Activated CD8-positive, alpha-beta memory T cell treated with anti-CD3 and anti-CD28 coated beads for 48 hours (primary cell): ENCODE measurements around the gene ADAMTS4.

Source experiments
- DNase-seq, 3 experiments: peaks; one replicate each; pipeline ENCODE4 v3.0.0-alpha.2; 2020; ENCODE audit warnings: low read depth in 2 of 3, low spot score in 2 of 3

ADAMTS4 gene

DNA sequence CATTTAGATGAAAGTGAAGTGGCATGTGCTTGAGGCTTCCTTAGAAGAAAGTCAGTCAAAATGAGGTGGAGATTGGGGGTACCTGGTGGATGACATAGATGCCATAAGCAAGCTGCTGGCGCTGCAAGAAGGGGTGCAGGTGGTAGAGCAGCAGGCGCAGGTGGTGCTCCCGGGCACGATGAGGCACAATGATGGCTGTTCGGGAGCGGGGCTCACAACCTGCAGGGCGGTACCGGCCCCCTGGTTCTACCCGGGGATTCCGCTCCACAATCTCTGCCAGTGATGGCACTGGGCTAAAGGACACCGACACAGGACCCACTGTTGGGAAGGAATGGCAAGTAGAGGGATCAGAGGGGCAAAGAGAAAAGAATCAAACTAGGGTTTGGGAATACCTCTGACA lies 23.9 kb downstream of the ADAMTS4 start:
- no peak for DNase-seq

DNA sequence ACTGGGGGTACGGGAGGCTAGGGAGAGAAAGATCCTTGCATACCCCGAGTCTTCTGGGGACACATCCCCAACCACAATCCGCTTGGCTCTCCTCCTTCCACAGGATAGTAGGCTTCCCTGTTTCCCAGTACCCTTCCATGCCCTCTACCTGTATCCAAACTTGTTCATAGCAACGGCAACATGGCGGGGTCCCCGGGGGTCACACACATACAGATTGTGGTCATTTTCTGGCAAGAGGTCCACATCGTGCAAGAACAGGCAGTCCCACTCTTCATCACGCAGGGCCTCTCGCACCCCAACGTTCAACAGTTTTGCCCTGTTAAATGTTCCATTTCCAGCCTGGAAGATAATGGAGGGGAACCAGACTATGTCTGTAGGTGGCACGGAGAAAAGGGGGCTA lies 25.1 kb downstream of the ADAMTS4 start:
- DNase-seq, result no peak

DNA sequence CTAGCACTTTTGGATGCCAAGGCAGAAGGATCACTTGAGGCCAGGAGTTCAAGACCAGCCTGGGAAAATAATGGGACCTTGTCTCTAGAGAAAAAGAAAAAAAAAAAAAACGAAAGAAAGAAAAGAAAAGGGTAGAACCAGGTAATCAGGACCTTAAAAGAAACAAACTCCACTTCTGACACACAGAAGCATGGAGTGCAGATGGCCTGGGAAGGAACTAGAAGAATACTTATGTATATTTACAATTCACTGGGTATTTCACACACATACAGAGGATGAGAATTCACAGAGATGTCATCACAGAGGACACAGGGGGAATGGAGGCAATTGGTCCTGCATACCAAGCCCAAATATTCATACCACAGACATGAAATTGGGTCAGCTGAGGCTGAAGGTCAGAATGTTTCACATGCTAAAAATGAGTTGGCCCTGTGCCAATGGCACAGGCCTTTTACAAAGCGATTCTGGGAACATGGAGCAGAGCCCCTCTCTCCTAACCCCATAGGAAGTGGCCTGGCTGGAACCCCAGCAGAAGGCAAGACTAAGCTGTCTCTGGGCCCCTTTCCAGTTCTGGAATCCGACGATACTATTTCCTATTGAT lies 26.0 kb downstream of the ADAMTS4 start:
- no peak for DNase-seq

DNA sequence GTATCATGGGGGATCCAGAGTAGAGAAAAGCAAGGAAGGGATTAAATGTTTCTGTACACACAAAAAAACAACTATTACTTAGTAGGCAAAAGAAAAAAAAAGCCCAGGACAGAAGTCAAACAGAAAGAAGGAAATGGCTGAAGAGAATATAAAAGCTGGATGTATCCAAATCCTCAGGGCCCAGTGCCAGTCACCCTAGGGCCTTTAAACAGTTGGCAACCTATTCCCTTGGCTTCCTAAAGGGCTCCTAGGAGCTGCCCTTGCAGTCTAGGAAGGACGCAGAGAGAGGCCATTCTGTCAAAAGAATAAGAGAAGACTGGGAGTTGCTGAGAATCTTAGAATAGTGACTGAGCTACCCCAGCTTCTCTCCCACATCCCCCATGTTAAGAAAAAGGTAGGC lies 26.5 kb downstream of the ADAMTS4 start:
- DNase-seq, result no peak

DNA sequence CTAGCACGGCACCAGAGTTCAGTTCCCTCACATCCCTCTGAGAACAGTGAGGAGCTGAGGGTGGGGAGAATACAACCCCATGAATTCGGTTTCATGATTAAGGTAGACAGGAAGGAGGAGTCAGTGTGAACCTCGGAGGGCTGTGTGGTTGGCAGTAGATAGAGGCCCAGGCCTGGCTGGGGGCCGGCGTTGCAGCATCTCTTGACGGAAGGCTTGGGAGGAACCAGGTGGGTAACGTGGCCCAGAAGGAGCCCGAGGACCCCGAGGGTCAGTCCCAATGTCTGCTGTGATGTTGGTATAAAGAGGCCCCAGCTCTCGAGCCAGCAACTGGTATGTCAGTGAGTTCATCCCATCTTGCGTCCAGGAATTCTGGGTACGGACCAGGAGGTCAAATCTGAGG lies 27.2 kb downstream of the ADAMTS4 start:
- no peak for DNase-seq

DNA sequence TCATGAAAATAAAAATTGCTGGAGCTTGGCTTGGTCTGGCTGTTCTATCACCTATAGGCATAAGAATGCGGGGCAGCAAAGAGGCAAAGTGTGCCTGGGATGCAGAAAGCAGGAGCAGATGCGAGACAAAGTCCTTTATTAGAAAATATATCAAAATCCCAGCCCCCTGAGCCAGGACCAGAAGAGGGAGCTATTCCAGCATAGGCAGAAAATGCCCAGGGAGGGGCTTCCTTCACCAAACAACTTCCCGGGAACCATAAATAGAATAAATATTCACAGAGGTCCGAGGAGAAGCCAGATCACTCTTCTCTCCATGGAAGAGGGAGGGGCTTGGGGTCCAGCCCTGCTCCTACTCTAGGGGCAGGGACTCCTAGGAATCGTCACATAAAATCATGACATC lies 27.7 kb downstream of the ADAMTS4 start:
- DNase-seq, result no peak

DNA sequence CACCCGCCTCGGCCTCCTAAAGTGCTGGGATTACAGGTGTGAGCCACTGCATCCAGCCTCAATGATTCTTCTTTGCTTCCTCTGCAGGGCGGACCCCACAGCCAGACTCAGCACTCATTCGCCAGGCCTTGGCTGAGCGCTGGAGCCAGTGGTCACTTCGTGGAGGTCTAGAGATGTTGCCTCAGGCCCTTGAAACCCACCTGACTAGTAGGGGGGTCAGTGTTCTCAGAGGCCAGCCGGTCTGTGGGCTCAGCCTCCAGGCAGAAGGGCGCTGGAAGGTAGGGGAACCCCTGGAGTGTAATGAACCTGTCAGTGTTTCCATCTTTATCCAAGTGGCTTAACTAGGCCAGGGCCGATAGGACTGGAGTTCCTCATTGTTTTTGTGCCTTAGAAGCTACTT lies 29.9 kb downstream of the ADAMTS4 start:
- DNase-seq, result no peak

DNA sequence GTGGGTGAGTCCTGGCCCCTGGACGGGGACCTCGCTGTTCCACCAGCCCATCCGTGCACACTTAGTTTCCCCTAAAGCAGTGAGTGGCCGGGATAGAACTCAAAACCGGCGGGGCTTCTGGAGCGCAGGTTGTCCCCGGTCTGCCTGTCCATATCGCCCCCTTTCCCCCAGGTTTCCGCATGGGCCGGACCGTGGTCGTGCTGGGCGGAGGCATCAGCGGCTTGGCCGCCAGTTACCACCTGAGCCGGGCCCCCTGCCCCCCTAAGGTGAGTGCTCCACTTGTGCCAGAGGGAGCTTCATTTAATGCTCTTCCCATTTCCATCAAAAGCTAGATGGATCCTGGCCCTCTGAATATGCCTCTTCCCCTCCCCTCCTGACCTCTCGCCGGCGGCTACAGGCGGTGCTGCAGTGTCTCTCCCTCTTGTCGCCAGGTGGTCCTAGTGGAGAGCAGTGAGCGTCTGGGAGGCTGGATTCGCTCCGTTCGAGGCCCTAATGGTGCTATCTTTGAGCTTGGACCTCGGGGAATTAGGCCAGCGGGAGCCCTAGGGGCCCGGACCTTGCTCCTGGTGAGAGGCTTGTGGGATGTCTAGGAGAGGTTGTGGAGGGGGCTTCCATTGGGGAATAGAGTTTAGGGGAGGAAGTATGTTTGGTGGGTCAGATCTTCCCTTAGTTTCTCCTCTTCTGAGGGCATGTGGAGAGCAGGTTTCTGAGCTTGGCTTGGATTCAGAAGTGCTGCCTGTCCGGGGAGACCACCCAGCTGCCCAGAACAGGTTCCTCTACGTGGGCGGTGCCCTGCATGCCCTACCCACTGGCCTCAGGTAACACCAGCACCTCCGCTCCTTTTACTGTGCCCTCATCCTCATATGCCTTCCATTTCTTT lies 31.9 kb downstream of the ADAMTS4 start:
- no peak for DNase-seq

DNA sequence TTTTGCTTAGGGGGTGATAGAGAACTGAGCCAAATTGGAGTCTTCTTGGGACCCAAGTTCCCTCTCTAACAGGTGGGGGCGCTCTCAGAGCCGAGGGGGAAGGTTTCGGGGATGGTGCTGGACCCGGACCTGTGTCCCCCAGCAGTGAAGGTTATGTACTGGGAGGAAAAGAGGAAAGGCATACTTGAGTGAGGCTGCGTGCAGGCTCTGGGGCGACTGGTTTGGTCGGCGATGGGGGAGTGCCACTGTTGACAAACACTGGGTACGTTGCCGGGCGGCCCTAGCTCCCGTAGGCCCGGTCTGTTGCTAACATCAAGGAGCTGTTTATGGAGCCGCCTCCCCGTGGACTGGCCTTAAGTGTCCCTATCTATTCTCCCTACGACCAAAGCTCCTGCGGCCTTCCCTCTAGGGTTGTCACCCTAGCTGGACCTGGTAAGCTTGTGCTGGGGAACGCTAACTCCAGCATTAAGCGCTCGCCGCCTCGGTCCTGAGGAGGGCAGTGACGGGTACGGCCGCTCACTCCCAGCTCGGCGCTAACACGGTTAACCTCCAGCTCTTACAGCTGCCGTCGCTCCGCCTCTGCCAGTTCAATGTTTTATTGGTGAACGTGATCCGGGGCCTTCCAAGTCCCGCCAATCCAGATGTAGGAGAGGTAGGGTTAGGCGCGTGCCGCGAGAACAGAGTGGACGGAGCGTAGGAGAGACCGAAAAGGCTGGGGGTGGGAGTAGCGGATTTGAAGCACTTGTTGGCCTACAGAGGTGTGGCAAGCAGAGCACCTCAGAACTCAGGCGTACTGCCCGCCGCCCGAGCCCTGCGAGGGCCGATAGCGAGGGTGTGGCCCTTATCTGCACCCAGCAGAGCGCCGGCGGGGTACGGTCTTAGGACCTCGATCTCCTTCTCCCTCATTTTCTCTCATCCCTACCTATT lies 32.8 kb downstream of the ADAMTS4 start, which contains the start of gene PPOX:
Gene PPOX, plus strand, starts transcription at position 685 of the 927 bp plus-strand sequence. CDS start 422 bp downstream, outside the sequence.
- DNase-seq, result peak; percentile 77 to 82 (median 78)

DNA sequence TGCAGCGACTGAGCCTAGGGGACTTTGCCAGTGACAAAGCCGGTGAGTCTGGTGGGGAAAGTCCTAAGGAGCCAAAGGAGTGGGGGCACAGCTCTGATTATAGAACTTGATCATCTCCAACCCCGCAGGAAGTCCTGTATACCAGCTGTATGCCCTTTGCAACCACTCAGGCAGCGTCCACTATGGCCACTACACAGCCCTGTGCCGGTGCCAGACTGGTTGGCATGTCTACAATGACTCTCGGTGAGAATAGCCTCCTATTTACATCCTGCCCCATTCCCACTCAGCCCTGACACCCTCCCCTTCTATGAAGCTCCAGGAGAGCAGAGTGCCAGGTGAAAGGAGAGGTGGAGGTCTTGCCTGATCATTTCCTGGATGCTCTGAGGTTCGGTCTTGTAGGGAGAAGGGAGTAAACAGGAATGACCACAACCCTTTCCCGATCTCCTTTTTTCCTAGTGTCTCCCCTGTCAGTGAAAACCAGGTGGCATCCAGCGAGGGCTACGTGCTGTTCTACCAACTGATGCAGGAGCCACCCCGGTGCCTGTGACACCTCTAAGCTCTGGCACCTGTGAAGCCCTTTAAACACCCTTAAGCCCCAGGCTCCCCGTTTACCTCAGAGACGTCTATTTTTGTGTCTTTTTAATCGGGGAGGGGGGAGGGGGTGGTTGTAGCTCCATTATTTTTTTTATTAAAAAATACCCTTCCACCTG lies 33.8 kb downstream of the ADAMTS4 start:
- DNase-seq, result no peak

DNA sequence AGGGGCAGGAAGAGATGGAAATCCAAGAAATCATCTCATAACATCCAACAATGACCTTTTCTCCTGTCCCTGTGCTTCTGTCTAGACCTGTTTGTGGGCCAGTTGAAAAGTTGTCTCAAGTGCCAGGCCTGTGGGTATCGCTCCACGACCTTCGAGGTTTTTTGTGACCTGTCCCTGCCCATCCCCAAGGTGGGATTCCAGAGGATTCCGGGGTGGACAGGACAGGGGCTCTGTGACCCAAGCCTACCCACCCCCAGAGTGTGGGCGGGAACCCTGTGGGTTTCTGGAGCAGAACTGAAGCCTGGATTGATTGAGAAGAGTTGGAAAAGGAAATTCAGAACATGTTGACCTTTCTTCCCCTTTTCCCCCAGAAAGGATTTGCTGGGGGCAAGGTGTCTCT lies 35.1 kb downstream of the ADAMTS4 start:
- no peak for DNase-seq

DNA sequence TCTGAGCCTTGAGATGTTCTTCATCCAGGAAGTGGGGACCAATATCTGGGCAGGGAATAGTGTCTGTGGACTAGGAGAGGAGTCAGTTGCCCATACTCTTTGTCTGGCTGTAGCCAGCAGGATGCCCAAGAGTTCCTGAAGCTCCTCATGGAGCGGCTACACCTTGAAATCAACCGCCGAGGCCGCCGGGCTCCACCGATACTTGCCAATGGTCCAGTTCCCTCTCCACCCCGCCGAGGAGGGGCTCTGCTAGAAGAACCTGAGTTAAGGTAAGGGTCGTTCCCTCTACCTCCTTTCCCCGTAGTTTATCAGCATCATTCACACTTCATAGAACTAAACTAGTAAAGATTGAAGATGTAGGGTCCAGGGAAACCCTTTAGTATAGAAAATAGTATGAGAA lies 36.0 kb downstream of the ADAMTS4 start:
- DNase-seq, result no peak

DNA sequence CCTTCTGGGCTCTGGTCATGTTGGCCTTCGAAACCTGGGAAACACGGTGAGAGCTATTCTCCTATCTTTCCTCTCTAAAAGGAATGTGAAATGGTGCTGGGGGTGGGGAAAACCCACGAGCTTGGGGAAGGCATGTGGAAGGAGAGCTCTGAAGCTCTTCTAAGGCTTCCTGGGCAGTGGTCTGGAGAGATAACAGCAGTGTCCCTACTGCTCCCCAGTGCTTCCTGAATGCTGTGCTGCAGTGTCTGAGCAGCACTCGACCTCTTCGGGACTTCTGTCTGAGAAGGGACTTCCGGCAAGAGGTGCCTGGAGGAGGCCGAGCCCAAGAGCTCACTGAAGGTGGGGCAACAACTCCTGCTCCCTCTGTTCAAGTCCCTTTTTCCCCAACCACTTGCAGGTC lies 36.8 kb downstream of the ADAMTS4 start:
- DNase-seq, result no peak

DNA sequence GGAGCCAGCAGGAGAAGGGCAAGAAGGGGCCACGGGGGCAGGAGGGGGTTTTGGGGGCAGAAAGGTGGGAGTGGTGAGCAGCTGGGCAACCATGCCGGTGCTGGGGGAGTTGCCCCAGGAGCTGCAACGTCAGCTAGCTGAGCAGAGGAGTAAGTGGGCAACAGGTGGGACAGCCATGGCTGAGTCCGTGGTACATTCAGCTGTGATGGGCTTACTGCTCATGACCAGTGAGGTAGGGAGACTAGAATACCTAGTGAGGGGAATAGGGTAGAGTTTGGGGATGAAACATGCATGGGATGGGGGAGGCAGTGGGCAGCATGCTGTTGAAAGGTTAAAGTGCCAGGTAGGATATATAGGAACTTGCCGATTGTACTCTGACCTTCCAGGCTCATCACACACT lies 37.2 kb downstream of the ADAMTS4 start:
- no peak for DNase-seq

DNA sequence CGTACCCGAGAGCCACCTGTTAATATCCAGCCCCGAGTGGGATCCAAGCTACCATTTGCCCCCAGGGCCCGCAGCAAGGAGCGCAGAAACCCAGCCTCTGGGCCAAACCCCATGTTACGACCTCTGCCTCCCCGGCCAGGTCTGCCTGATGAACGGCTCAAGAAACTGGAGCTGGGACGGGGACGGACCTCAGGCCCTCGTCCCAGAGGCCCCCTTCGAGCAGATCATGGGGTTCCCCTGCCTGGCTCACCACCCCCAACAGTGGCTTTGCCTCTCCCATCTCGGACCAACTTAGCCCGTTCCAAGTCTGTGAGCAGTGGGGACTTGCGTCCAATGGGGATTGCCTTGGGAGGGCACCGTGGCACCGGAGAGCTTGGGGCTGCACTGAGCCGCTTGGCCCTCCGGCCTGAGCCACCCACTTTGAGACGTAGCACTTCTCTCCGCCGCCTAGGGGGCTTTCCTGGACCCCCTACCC lies 38.1 kb downstream of the ADAMTS4 start:
- DNase-seq, result no peak

DNA sequence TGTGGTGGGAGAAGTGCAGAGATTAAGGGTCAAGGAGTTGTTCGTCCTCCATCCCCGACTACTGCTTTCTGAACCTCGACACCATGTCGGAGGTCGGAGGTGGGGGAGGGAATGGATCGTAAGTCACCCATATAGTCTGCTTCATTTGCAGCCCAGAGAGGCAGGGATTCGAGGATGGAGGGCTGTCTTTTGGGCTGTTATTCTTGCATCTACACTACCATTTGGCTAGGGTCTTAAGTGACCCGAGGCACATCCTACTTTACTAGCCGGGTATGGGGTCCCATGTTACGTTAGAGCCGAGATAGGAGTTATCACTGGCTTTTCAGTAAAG lies 39.0 kb downstream of the ADAMTS4 start:
- no peak for DNase-seq

DNA sequence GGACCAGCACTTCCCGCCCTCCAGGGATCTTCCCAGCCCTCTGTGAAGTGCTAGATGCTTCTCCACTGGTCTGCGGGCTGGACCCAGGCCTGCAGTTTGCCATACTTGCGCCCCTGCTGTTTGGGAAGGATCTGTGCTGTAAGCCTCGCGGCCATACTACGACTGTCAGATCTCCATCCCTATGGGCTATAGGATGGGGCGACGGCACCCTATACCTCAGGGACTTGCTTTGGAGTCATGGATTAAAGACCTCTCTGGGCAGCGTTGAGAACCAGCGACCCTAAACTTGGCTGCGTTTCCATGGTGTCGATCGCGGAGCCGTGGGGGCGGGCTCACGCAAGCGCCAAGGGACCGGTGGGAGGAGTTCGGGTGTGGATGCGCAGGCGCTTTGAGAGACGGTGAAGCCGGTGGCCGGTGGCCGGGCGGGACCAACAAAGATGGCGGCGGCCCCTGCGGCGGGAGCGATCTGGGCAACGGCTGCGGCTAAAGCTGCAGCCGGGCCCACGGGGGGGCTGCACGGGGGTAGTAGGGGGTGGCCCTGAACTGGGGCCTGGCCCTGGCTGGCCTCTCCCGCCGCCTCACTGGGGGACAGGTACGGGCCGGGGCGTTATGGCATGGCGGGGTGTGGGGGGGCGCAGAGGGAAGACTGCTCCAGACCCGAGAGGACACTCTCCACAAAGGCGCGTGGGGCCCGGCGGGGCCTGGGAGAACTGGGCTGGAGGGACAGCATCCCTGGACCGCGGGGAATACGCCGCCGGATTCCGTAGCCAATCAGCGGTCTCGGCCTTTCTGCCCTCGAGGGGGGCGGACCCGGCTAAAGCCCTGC lies 39.6 kb downstream of the ADAMTS4 start, which contains the start of gene USP21:
Gene USP21, plus strand, starts transcription at position 414 of the 826 bp plus-strand sequence. CDS start 1,141 bp downstream, outside the sequence.
- peak; percentile 76 to 83 (median 81) for DNase-seq

DNA sequence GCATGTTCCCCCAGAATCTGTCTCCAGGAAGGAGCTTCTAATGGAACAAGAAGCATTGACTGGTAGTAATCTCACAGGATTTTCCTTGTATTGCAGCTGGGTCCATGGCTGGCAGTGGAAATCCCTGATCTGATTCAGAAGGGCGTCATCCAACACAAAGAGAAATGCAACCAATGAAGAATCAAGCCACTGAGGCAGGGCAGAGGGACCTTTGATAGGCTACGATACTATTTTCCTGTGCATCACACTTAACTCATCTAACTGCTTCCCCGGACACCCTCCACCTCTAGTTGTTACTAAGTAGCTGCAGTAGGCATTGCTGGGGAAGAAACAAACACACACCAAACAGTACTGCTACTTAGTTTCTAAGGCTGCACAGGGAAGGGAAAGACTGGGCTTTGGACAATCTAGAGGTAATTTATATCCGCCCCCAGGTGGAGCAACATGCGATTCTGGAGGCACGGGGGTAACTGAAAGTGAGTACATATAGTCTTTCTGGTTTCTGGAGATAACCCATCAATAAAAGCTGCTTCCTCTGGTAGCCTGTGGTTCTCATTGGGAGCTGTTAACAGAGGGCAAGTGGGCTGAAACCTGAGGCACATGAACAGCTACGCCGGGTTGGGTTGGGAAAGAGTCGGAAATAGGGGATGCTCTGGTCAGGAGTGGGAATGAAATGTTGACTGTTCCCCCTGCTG lies 40.4 kb downstream of the ADAMTS4 start:
- no peak for DNase-seq

DNA sequence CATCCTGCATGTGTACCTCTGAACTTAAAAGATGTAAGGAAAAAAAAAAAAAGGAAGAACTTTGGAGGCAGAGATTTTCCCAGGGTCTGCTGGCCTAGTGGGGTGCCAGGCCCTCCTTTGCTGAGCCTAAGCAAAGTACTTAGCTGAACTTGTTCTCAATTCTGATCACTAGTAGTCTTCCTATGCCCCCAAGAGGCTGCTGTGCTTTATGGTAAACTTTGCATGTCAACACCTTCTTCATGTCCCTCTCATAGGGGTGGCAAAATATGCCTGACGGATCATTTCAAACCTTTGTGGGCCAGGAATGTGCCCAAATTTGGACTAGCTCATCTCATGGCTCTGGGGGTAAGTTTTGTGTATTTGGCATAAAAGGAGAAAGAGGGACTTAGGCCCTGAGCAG lies 41.0 kb downstream of the ADAMTS4 start:
- no peak for DNase-seq
